COR-L47 (cell line): ENCODE results near the gene SGMS1.

Source experiments
- DNase-seq: peaks from one replicate; lab custom pipeline; 2025; lab: John Stamatoyannopoulos, UW

The SGMS1 gene

GRCh38 chr10:50421026-50421719 lies 202.6 kb downstream of the SGMS1 start:
- DNase-seq = no peak

- no peak for DNase-seq
These were observed 203.6 kb downstream of the SGMS1 start for GRCh38 chr10:50420196-50420595.

GRCh38 chr10:50419756-50420155 lies 204.0 kb downstream of the SGMS1 start:
- no peak for DNase-seq

GRCh38 chr10:50419091-50419490 lies 204.7 kb downstream of the SGMS1 start:
- DNase-seq = no peak

GRCh38 chr10:50417886-50418830 lies 205.6 kb downstream of the SGMS1 start:
- DNase-seq = no peak

- DNase-seq = no peak
These were observed 206.3 kb downstream of the SGMS1 start for GRCh38 chr10:50417486-50417885.

GRCh38 chr10:50416881-50417280 lies 206.9 kb downstream of the SGMS1 start:
- no peak for DNase-seq

- DNase-seq = no peak
These were observed 207.5 kb downstream of the SGMS1 start for GRCh38 chr10:50416181-50416824.

GRCh38 chr10:50415292-50415691 lies 208.5 kb downstream of the SGMS1 start:
- DNase-seq = no peak

GRCh38 chr10:50410066-50410811 lies 213.5 kb downstream of the SGMS1 start:
- DNase-seq = no peak

- DNase-seq = no peak
These were observed 216.5 kb downstream of the SGMS1 start for GRCh38 chr10:50407076-50407801.

- DNase-seq = no peak
These were observed 217.2 kb downstream of the SGMS1 start for GRCh38 chr10:50406457-50407070.

GRCh38 chr10:50405723-50406122 lies 218.0 kb downstream of the SGMS1 start:
- no peak for DNase-seq

GRCh38 chr10:50404021-50404773 lies 219.6 kb downstream of the SGMS1 start:
- DNase-seq = no peak

- no peak for DNase-seq
These were observed 220.7 kb downstream of the SGMS1 start for GRCh38 chr10:50403074-50403473.

- no peak for DNase-seq
These were observed 221.3 kb downstream of the SGMS1 start for GRCh38 chr10:50402466-50402865.

- no peak for DNase-seq
These were observed 223.1 kb downstream of the SGMS1 start for GRCh38 chr10:50400694-50401093.

- no peak for DNase-seq
These were observed 224.9 kb downstream of the SGMS1 start for GRCh38 chr10:50398823-50399222.

- DNase-seq = no peak
These were observed 225.4 kb downstream of the SGMS1 start for GRCh38 chr10:50398381-50398780.
